GM12891 (cell line): ENCODE data around the gene INHBC.

ENCODE experiments used
- PAX5 ChIP-seq: IDR thresholded peaks from 2 replicates; pipeline ENCODE4 v1.6.1; 2011; ENCODE audit warnings: low read length, moderate library complexity, mild to moderate bottlenecking; ENCODE audit not compliant: insufficient read depth, severe bottlenecking
- POLR2A ChIP-seq: IDR thresholded peaks from 2 replicates; pipeline ENCODE4 v1.6.1; 2011; ENCODE audit warnings: low read depth, low read length, control low read depth
- POLR2AphosphoS5 ChIP-seq: IDR thresholded peaks from 2 replicates; pipeline ENCODE4 v1.6.1; 2011; ENCODE audit warnings: low read depth, low read length, control low read depth
- SPI1 ChIP-seq: IDR thresholded peaks from 2 replicates; pipeline ENCODE4 v1.6.1; 2011; ENCODE audit warnings: low read depth, low read length, control low read depth
- TAF1 ChIP-seq: IDR thresholded peaks from 2 replicates; pipeline ENCODE4 v1.6.1; 2011; ENCODE audit warnings: low read depth, low read length, control low read depth

DNA sequence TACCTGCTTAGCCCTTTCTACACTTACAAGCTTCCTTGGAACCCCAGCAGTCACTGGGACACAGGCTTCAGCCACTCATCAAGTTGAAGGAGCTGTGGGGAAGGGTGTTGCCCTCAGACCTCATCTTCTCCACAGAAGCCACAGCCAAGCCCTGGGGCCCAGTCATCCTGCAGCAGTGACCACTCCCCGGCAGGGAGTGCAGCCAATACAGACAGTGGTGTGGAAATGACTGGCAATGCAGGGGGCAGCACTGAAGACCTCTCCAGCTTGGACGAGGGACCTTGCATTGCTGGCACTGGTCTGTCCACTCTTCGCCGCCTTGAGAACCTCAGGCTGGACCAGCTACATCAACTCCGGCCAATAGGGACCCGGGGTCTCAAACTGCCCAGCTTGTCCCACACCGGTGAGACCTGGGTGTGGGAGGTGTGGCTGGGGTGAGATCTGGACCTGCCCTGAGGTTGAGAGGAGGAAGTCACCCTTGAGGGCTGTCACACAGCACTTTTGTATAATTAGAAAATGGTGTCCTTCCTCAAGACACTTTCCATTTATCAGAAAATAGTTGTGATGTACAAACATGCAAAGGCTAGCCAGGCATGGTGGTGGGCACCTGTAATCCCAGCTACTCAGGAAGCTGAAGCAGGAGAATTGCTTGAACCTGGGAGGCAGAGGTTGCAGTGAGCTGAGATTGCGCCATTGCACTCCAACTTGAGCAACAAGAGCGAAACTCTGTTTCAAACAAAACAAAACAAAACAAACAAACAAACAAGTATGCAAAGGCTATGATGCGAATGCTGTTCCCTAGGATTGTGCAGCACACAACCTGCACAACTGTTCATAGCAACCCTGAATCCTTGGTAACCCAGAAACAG is 34.9 kb downstream of the INHBC start:
- TF ChIP-seq TAF1 (no peak), POLR2A (no peak), POLR2AphosphoS5 (no peak), SPI1 (no peak), PAX5 (no peak)
